Measurements from ENCODE around the gene MNT. TPM values are rescaled to one million over a fixed set of nuclear protein-coding genes. Genes with fewer than 3 reads are reported as not detected.

Gene MNT
- total and polyA plus RNA-seq, 2 of the 8 experiments (the other 6 are each of a cell fraction or from before 2014, with no cell fraction given), result 5.0 to 17.3 TPM

- TF ChIP-seq CHD7 (IDR thresholded peaks at IDR 0.05; ENCODE audit: insufficient replicate concordance, low read length) (no peak), FOSL1 (IDR thresholded peaks at IDR 0.05; ENCODE audit: insufficient read depth, low read depth, low read length) (no peak), TAF7 (optimal IDR thresholded peaks at IDR 0.05; ENCODE audit: borderline replicate concordance, low read depth, low read length) (no peak), CREB1 (IDR thresholded peaks at IDR 0.05) (no peak), POU5F1 (IDR thresholded peaks at IDR 0.05; ENCODE audit: low read depth, low read length) (no peak), ATF3 (IDR thresholded peaks at IDR 0.05; ENCODE audit: insufficient read depth, low read depth, low read length) (no peak), CBX8 (IDR thresholded peaks at IDR 0.05; ENCODE audit: borderline replicate concordance, low read depth, low read length) (no peak)
Measured at GRCh38 chr17:2415081-2415480, 14.2 kb upstream of the MNT start (continued).
